ENCODE data around the gene FGF12.

The FGF12 gene

GRCh38 chr3:192620275-192620674 is 107.1 kb downstream of the FGF12 start:
- DNase-seq = no peak
- Histone ChIP-seq H3K4me3 (ENCODE audit: low read depth, low read length) (no peak overlapping the region), H3K9me3 (no peaks in the 10 kb centered on the region; the same call in 1 of the 2 replicates), H3K36me3 (no peaks in the 10 kb centered on the region), H3K27me3 (no peaks in the 10 kb centered on the region), H3K4me1 (no peaks in the 10 kb centered on the region)
- TF ChIP-seq CTCF (IDR thresholded peaks at IDR 0.05; ENCODE audit: low read depth, low read length) = no peak

- no peak for TF ChIP-seq CTCF (IDR thresholded peaks at IDR 0.05; ENCODE audit: low read depth, low read length)
- no peaks in the 10 kb centered on the region; the same call in 1 of the 2 replicates for H3K27me3 ChIP-seq
- H3K9me3 ChIP-seq = no peaks in the 10 kb centered on the region
- no peak overlapping the region for H3K4me3 ChIP-seq (ENCODE audit: low read depth, low read length)
- DNase-seq = no peak
- no peaks in the 10 kb centered on the region for H3K4me1 ChIP-seq
- no peaks in the 10 kb centered on the region for H3K36me3 ChIP-seq
Observed at GRCh38 chr3:192611411-192611810, 115.9 kb downstream of the FGF12 start.

GRCh38 chr3:192608726-192609600 is 118.4 kb downstream of the FGF12 start:
- Histone ChIP-seq H3K27me3 (no peaks in the 10 kb centered on the region; the same call in 1 of the 2 replicates), H3K9me3 (no peaks in the 10 kb centered on the region), H3K36me3 (no peaks in the 10 kb centered on the region), H3K4me3 (ENCODE audit: low read depth, low read length) (no peak overlapping the region), H3K4me1 (no peaks in the 10 kb centered on the region)
- no peak for TF ChIP-seq CTCF (IDR thresholded peaks at IDR 0.05; ENCODE audit: low read depth, low read length)
- DNase-seq = no peak

- Histone ChIP-seq H3K4me1 (no peaks in the 10 kb centered on the region), H3K4me3 (ENCODE audit: low read depth, low read length) (no peak overlapping the region), H3K27me3 (no peaks in the 10 kb centered on the region; the same call in 1 of the 2 replicates), H3K9me3 (no peaks in the 10 kb centered on the region), H3K36me3 (no peaks in the 10 kb centered on the region)
- no peak for TF ChIP-seq CTCF (IDR thresholded peaks at IDR 0.05; ENCODE audit: low read depth, low read length)
- DNase-seq = no peak
Observed at GRCh38 chr3:192607798-192608197, 119.5 kb downstream of the FGF12 start.

- Histone ChIP-seq H3K36me3 (no peaks in the 10 kb centered on the region), H3K4me3 (ENCODE audit: low read depth, low read length) (no peak overlapping the region), H3K27me3 (no peaks in the 10 kb centered on the region), H3K9me3 (no peaks in the 10 kb centered on the region), H3K4me1 (no peaks in the 10 kb centered on the region)
- TF ChIP-seq CTCF (IDR thresholded peaks at IDR 0.05; ENCODE audit: low read depth, low read length) = no peak
- no peak for DNase-seq
Observed at GRCh38 chr3:192597913-192598312, 129.4 kb downstream of the FGF12 start.

- H3K9me3 ChIP-seq = no peaks in the 10 kb centered on the region
- no peaks in the 10 kb centered on the region for H3K36me3 ChIP-seq
- H3K4me1 ChIP-seq = no peaks in the 10 kb centered on the region
- H3K4me3 ChIP-seq (ENCODE audit: low read depth, low read length) = no peak overlapping the region
- no peak for TF ChIP-seq CTCF (IDR thresholded peaks at IDR 0.05; ENCODE audit: low read depth, low read length)
- no peak for DNase-seq
- no peaks in the 10 kb centered on the region for H3K27me3 ChIP-seq
Observed at GRCh38 chr3:192597506-192597905, 129.8 kb downstream of the FGF12 start.
